Globus pallidus (tissue), 1 donor: ENCODE results near the gene CRHR1.

Experiments
- DNase-seq: peaks from one replicate; pipeline ENCODE4 v3.0.0-alpha.2; 2015; ENCODE audit warnings: low spot score

The CRHR1 gene

GRCh38 chr17:45759761-45760160 lies 24.4 kb upstream of the CRHR1 start:
- no peak for DNase-seq

- no peak for DNase-seq
Observed at GRCh38 chr17:45761957-45762565, 22.1 kb upstream of the CRHR1 start.

DNA sequence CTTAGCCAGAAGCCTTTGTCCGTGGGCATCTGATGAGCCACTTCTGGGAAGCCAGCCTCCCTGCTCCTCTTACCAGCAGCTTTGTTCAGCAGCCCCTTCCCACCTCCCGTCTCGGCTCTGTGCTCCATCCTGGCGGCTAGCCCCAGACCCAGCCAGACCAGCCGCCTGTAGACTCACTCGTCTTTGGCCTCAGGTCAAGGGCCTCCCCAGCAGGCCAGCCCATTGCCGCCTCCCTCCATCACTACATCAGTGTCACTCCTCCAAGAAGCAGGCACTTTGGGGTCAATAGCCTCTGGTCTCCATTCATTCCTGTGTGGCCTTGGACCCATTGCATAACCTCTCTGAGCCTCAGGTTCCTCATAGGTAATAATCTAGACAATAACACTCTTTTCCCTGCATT lies 20.9 kb upstream of the CRHR1 start:
- no peak for DNase-seq

- no peak for DNase-seq
Observed at GRCh38 chr17:45764479-45764878, 19.6 kb upstream of the CRHR1 start.

DNA sequence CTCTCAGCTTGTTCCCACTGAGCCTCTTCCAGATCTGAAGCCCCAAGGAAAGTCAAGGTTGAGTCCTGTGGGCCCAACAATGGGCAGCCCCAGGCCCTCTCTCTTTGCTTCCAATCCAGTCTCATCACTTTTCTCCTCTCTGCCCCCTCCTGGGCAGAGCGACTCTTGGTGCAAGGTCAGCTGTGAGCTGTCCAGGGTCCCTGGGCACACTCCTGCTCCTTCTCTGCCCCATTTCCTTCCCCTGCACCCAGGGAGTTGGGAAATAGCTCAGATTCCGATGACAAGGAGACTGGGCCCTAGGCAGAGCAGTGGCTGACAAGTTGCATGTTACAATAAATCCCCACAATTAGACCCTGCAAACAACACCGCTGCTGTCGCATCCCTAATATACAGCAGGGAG lies 16.1 kb upstream of the CRHR1 start:
- no peak for DNase-seq

GRCh38 chr17:45770632-45771270 lies 13.4 kb upstream of the CRHR1 start:
- DNase-seq: no peak

GRCh38 chr17:45771271-45771959 lies 12.7 kb upstream of the CRHR1 start:
- DNase-seq: no peak

- DNase-seq: no peak
Observed at GRCh38 chr17:45775148-45775547, 9.0 kb upstream of the CRHR1 start.

DNA sequence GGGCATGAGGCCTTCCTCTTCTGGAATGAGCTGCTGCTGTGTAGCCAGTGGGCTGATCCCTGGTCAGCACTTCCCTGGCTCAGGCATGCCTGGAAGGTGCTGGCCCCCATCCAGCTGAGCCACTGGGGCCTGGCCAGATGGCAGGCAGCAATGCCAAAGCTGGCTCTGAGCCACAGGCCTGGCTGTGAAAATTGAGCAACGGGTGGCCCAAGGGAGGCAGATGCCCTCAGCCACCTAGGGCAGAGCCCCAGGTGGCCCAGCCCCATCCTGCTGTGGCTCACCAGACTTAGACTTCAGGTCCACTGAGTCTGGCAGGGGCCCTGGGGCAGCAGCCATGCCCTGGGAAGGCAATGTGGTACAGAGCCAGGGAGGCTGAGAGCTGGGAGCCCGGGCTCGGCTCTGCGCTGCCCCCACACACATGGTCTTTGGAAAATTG lies 8.5 kb upstream of the CRHR1 start:
- no peak for DNase-seq

GRCh38 chr17:45776896-45777295 lies 7.2 kb upstream of the CRHR1 start:
- no peak for DNase-seq

GRCh38 chr17:45777388-45777787 lies 6.7 kb upstream of the CRHR1 start:
- no peak for DNase-seq

DNA sequence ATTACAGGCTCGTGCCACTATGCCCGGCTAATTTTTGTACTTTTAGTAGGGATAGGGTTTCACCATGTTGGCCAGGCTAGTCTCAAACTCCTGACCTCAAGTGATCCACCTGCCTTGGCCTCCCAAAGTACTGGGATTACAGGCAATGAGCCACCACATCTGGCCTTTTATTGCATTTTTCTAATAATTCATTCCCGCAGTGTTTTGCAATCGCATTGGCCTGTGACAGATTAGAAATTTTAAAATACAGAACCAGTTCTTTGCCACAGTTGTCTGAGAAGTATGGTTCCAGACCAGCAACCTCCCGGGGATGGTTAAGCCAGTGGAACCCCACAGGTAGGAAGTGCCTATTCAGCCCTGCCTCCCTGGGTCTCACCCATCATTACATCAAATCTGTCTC lies 3.2 kb upstream of the CRHR1 start:
- DNase-seq: no peak

DNA sequence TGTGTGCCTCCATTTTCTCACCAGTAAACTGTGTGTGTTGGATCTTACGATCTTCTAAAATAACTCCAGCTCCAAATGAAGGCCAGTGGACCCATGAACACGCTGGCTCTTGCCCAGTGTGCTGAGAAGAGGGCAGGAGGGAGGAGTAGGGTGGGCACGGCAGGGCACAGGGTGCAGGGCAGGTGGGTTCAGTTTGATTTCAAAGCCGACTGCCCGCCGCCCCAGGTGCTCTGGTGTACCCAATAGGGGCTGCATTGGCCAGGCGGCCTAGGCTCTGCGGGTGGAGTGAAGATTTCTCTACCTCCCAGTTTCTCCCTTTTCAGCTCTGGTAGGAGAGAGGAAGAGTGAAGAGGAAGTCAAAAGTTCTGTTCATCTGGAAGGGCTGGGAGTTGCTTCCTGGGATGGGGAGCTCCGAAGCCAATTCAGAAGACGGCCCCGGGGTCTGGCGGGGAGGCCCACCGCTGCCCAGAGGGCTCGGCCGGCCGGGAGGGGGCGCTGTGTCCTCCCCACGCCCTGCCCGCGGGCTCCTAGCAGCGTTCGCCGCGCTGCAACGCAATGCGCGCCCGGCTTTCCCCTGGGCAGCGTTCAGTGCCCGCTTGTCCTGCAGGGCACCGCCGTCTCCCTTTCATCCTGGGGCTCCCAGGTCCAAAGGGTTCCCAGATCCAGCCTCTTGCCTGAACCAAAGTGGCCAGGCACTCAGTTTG lies 1.1 kb upstream of the CRHR1 start:
- peak; percentile 16 for DNase-seq

DNA sequence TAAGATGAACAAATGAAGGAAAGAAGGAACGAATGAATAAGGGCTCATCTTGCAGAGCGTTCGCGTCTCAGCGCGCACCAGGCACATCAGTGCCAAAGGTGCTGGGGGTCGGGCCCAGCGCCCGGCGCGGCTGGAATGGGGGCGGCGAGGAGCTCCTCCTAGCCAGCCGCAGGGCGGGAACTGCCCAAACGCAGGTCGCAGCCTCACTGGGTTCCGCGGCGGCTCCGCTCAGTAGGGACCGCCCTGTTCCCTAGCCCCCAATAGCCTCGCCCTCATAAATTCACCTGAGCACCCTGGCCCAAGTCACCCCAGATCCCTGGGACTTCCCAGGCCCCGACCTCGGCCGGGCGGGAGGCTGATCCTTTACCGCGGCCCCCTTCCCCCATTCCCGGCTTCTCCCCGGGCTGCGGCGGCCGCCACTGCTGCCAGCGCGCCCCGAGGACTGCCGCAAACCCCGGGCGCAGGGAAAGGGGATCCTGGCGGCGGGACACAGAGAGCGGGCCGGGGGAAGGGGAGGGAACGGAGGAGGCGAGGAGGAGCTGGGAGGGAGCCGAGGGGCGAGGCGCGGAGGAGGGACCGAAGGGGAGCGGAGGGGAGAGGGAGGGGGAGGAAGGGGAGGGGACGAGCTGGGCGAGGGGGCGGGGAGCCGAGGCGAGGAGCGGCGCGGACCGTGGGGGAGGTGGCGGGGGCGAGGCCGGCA lies 377 bp upstream of the CRHR1 start:
- peak; percentile 22 for DNase-seq

GRCh38 chr17:45784741-45785479 lies 790 bp downstream of the CRHR1 start:
- no peak for DNase-seq

GRCh38 chr17:45785480-45786193 lies 1.5 kb downstream of the CRHR1 start:
- DNase-seq: no peak

DNA sequence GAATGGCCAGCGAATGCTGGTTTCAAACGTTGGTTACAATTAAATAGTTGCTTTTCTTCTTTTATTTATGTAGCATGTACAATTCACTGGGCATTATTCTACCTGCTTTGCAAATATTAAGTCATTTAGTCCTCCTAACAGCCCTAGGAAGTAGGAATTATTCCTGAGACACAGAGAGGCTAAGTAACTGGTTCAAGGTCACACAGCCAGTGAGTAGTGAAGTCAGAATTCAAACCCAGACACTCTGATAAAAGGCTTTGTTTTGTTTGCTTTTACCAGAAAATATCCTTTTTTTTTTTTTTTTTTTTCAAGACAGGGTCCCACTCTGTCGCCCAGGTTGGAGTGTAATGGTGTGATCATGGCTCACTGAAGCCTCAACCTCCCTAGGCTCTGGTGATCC lies 2.2 kb downstream of the CRHR1 start:
- DNase-seq: no peak

DNA sequence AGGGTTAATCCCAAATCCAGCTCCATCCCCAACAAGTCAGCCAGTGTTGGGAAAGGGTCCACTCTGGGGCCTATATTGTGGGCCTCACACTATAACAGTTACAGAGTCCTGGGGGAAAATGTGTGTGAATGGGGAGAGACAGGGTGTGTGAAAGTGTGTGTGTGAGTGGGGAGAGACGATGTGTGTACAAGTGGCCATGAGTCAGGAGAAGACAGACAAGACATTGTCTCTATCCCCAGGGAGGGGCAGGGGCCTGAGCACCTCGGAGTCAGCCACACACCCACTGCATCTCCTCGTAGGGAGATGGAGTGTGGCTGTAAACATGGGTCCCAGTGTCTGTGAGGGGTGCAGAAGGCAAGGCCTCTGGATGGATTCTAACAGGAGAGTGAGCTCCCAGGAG lies 2.9 kb downstream of the CRHR1 start:
- DNase-seq: peak; percentile 21

- DNase-seq: no peak
Observed at GRCh38 chr17:45787656-45788055, 3.5 kb downstream of the CRHR1 start.

DNA sequence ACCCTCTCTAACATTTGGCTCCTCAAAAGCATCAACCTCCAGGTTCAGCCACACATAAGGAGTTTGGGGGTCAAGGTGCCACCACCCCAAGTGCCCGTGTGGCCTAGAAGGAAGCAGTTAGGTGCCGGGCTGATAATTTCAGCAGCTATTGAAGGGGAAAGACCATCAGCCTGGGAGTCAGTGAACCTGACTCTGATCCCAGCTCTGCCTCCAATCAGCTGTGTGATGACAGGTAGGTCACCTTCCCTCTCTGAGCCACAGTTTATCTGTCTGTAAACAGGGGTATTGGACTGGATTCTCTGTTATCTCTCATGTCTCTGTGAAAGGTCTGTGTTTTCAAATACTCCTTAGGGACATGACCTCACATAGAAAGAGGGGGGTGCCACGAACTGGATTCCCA lies 3.9 kb downstream of the CRHR1 start:
- DNase-seq: no peak

DNA sequence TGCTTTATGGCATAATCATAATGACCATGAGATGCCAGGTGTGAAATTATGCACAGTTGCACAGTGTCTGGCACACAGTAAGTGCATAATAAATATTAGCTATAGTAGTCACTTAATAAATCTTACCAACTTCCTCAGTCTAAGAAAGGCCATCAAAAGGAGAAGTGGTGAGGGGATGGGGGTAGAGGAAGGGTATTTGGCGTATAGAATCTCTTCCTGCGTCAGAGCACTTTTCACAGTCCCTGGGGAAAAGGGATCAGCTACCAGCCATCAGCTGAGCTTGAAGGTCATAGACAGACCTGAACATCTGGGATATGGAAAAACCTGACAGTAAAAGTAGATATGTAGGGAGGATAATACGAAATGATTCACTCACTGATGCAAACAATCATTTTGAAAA lies 5.8 kb downstream of the CRHR1 start:
- DNase-seq: no peak
